Stimulated activated CD8-positive, alpha-beta memory T cell treated with anti-CD3 and anti-CD28 coated beads, Interleukin-2, amount 100 ng/mL, for 48 hours (primary cell): ENCODE data around the gene CDS1.
"Not testable (repeated sequence)": the region's sequence is repeated elsewhere in the genome, so short reads cannot be mapped to it uniquely, and the experiment has no call there.

ENCODE experiments used
- DNase-seq, 2 donors: peaks; one replicate each; pipeline ENCODE4 v3.0.0-alpha.2; 2020; ENCODE audit warnings: low read depth in 2 of 2

CDS1 gene

GRCh38 chr4:84582988-84583875, at the start of gene CDS1:
Gene CDS1, plus strand, starts transcription at chr4:84583127. Its CDS starts 275 bp downstream, at chr4:84583402.
- DNase-seq: peak in 1 of 2 donors; percentile 6

GRCh38 chr4:84535901-84536300, 47.0 kb upstream of the CDS1 start:
- DNase-seq: no peak

DNA sequence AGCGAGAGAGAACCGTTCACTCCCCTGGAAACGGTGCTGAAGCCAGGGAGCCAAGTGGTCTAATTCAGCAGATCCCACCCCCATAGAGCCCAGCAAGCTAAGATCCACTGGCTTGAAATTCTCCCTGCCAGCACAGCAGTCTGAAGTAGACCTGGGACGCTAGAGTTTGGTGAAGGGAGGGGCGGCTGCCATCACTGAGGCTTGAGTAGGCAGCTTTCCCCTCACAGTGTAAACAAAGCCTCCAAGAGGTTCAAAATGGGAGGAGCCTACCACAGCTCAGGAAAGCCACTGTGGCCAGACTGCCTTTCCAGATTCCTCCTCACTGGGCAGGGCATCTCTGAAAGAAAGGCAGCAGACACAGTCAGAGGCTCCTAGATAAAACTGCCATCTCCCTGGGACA, 37.8 kb upstream of the CDS1 start:
- no peak for DNase-seq

DNA sequence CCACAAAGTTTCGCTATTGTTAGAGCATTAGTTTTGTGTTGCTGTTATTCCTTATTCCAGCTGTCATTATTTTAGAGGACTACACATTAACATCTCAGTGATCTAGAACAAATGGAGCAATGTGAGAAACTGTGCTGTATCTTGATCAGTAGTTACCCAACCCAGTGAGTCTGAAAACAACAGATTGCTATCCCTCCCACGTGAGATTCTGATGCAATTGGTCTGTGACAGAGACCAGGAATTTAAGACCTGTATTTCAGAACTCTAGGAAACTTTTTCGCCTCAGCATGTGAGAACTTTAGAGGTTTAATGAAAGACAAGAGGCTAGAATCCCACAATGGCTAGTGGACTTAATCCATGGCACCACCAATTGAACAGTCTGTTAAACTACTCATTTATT, 35.7 kb upstream of the CDS1 start:
- DNase-seq: no peak

DNA sequence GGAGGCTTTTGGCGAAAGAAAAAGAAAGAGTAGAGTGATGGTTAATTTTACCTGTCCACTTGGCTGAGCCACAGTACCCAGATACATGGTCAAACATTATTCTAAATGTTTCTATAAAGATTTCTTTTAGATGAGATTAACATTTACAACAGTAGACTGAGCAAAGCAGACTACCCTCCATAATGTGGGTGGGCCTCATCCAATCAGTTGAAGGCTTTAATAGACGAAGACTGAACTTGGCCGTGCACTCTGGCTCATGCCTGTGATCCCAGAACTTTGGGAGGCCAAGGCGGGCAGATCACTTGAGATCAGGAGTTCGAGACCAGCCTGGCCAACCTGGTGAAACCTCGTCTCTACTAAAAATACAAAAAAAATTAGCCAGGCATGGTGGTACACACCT, 33.7 kb upstream of the CDS1 start:
- DNase-seq: not testable (repeated sequence)

GRCh38 chr4:84562156-84562555, 20.8 kb upstream of the CDS1 start:
- no peak for DNase-seq

- DNase-seq: no peak
Observed at GRCh38 chr4:84563002-84563401, 19.9 kb upstream of the CDS1 start.

GRCh38 chr4:84565951-84566350, 17.0 kb upstream of the CDS1 start:
- DNase-seq: no peak

- no peak for DNase-seq
Observed at GRCh38 chr4:84568496-84568895, 14.4 kb upstream of the CDS1 start.

DNA sequence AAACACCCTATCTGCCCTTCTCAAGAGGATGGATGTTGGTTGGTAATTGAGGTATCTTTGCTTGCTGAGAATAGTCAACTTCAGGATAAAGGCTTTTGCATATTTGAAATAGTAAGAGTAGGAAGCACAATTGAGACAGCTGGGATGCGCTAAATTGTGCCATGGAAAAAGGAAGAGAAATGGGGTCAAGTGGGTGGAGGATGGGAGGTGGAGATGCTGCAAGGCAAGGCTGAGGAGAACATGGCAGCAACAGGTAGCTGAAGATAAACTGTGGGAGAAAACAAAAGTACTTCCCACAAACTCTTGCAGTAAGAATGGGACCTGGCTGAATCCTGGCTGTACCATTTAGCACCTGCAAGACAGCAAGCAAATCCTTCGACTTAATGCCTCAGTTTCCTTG, 13.9 kb upstream of the CDS1 start:
- no peak for DNase-seq

- no peak for DNase-seq
Observed at GRCh38 chr4:84573385-84574068, 9.4 kb upstream of the CDS1 start.

DNA sequence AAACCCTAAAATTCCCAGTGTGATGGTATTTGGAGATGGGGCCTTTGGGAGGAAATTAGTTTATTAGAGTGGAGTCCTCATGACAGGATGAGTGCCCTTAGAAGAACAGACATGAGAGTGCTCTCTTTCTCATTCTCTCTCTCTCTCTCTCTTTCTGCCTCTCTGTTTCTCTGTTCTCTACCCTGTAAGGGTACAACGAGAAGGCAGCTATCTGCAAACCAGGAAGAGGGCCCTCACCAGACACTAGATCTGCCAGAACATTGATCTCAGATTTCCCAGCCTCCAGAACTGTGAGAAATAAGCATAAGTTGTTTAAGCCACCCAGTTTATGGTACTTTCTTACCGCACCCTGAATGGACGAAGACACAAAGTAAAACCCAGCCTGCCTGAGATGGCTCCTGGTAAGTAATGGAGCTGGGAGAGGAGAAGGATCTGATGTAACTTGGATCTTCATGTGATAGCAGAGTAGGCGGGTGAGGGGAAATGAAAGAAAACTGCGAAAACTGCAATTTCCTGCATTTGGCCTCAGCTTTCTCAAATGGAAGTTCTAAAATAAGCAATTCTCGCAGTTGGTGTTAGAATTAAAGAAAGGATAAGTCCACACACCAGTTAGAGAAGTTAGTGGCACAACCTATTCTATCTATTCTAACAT, 8.7 kb upstream of the CDS1 start:
- no peak for DNase-seq

- DNase-seq: no peak
Observed at GRCh38 chr4:84578540-84579402, 4.2 kb upstream of the CDS1 start.

DNA sequence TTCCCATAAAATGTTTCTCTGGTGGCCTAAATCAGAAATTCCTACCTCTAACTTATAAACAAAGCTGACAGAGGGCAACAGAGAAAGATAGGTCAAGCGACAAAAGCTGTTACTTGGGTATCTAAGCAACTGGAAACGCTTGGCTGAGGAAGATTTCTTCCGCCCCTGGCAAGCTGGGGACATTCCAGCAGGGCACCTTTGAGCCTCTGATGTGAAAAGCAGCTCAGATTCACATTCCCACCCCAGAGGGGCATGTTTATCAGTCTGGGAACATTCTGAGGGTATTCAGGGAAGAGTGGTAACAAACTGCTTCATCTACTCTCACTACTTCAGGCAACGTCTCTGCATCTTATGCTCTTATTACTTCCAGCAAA, 3.5 kb upstream of the CDS1 start:
- no peak for DNase-seq

DNA sequence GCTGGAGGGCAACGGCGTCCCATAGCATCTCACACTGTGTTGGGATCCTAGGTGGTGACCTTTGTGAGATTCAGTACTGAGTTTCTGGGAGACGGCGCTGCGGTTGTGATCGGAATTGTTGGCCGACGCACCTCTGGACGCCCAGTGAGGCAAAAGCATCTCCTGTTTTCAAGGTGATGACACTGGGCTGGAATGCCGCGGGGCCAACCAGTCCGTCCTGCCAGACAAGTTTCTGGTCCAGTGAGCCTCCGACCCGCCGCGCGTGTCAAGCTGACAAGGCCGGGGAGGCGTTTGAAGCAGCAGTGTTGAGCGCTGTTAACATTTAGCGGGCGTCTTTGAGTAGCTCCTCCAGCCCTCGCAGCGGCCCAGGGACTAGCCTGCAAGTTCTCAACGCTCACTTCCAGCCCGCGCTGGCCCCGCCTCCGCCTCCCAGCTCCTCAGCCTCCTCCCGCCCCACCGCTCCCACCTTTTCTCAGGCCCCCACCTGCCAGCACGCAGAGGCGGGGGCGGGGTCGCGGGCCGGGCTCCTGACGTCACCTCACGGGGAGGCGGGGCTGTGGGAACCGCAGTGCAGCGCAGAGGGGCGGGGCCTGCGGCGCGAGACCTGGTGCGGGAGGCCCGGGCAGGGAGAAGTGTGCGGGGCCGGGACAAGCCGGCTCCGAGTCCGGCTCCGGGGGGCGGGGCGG, 482 bp upstream of the CDS1 start:
- peak; percentile 68 to 74 for DNase-seq

DNA sequence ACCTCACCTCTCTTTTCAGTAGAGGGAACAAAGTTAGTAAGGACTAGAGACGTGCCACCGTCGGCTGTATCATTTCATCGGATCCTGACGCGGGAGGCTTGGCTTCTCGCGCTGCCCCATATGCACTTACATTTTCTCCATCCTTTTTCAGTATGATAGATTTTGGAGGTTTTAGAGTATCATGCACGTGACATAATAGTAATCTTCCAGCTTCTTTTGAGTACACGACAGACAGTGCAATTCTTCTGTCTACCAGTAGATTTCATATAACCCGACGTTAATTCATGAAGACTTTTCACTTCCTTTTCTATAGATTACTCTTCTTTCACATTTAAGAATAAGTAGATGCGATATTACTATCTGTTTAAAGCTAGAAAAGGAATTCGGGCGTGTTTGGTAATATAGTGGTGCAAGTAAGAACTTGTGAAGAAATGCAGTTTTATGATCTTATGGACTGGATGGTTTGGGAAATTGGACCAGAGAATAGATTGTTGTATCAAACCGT, 1.0 kb downstream of the CDS1 start:
- no peak for DNase-seq

- DNase-seq: no peak
Observed at GRCh38 chr4:84585251-84585650, 2.3 kb downstream of the CDS1 start.

DNA sequence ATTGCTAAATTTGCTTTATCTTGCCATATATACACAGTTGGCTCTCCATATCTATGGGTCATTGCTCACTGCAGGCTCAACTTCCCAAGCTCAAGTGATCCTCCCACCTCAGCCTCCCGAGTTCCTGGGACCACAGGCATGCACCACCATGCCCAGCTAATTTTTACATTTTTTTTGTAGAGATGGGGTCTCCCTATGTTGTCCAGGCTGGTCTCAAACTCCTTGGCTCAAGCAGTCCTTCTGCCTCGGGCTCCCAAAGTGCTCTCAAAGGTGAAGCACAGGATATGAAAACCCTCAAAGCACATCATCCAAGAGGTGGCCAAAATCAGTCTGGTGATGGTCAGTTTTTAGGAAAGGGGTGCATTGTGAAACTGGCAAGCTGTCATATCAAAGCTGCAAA, 11.8 kb downstream of the CDS1 start:
- no peak for DNase-seq

DNA sequence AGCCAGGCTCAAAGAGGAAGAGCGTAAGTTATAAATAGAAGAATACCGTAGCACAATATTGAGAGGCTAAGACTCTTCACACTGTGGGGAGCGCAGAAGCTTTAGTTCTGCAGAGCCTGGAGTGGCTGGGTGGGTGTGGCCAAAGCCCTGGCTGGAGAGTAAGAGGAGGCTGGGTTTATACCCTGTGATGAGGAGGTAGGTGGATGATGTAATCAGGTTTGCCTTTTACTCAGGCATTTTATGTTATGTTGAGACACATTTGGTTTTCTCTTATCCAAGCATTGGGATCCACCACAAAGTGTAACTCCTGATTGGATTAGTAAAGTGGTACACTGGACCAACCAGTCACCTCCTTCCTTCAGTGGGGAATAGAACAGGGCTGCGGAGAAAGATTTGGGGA, 13.9 kb downstream of the CDS1 start:
- no peak for DNase-seq

DNA sequence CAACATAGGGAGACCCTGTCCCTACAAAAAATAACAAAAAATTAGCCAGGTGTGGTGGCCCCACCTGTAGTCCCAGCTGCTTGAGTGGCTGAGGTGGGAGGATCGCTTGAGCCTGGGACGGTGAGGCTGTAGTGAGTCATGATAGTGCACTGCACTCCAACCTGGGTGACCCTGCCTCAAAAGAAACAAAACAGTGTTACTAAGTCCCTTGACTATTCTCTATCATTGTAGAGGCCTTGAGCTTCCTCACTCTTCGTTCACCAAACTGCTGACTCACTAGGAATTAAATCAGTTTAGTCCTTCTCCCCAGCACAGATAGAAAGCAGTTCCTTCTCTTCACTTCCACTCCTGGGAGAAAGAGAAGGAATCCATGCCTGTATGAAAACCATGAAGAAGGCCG, 14.5 kb downstream of the CDS1 start:
- no peak for DNase-seq

DNA sequence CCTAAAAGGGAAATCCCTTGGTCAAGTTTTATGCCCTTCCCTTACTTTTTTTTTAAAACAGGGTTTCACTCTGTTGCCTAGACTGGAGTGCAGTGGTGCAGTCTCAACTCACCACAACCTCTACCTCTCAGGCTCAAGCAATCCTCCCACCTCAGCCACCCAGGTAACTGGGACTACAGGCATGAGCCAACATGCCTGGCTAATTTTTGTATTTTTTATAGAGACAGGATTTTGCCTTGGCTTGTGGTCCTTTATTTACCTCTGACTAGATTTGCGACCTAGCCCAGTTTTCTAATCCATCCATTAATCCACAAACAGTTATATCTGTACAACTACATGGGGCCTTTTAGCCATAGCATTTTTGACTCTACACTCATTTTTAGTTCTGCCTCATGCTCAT, 23.7 kb downstream of the CDS1 start:
- DNase-seq: no peak
